Thyroid gland (tissue), 4 donors: ENCODE measurements around the gene MIS18A.

Source experiments
- CTCF ChIP-seq, 6 experiments: fragments of 200-600 bp in 3 of 6; fragments of 450-650 bp in 3 of 6; sonication (generic) in 3 of 6; IDR thresholded peaks; one replicate each; pipeline ENCODE4 v1.5.1; 2016 to 2019; ENCODE audit warnings: antibody characterized with exemption in 6 of 6, mild to moderate bottlenecking in 2 of 6, inconsistent platforms in 1 of 6, moderate library complexity in 1 of 6
- POLR2A ChIP-seq, 2 donors: fragments of 450-650 bp; IDR thresholded peaks; one replicate each; pipeline ENCODE4 v1.6.1; 2017; ENCODE audit warnings: antibody characterized with exemption in 2 of 2, mild to moderate bottlenecking in 2 of 2, moderate library complexity in 1 of 2

GRCh38 chr21:32270748-32271147 lies 8.1 kb downstream of the MIS18A start:
- TF ChIP-seq CTCF (IDR thresholded peaks at IDR 0.05) (no peak), POLR2A (IDR thresholded peaks at IDR 0.05) (no peak)
